Measurements from ENCODE around the gene CACNA2D3.

DNA sequence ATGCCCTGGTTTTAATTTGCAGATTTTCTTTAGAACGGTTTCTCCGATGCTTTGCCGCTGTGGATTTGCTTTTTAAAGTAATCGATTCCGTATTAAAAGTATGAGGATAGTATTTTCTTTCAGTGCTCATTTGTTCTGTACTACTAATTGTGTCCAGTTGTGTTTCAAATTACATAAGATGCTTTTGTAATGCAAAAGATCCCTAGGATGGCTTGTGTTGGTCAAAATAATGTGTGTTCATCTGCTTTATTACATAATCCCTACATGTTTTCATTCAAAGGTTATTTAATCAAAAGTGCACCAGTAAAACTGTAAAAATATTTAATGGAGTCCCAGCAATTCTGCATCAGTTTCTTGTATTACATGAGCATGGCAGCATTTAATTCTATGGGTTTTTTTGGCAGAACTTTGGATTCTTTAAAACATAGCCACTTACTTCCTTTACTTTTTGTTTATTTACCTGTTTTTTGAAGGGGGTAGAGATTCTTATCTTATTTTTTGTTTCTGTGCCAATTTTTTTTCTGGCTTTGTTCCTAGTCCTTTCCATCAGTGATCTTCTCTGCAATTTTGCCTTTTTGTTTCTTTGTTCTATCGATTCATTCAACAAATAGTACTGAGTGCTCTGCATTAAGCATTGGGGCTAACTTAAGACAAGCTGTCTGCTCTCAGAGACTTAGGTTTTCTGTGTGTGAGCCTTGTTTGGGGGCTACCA lies 452.7 kb downstream of the CACNA2D3 start:
- TF ChIP-seq, protein P1, sequence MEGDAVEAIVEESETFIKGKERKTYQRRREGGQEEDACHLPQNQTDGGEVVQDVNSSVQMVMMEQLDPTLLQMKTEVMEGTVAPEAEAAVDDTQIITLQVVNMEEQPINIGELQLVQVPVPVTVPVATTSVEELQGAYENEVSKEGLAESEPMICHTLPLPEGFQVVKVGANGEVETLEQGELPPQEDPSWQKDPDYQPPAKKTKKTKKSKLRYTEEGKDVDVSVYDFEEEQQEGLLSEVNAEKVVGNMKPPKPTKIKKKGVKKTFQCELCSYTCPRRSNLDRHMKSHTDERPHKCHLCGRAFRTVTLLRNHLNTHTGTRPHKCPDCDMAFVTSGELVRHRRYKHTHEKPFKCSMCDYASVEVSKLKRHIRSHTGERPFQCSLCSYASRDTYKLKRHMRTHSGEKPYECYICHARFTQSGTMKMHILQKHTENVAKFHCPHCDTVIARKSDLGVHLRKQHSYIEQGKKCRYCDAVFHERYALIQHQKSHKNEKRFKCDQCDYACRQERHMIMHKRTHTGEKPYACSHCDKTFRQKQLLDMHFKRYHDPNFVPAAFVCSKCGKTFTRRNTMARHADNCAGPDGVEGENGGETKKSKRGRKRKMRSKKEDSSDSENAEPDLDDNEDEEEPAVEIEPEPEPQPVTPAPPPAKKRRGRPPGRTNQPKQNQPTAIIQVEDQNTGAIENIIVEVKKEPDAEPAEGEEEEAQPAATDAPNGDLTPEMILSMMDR (IDR thresholded peaks at IDR 0.05): no peak
- TF ChIP-seq POLR2A (IDR thresholded peaks at IDR 0.05): no peak
